GM18505 (cell line): ENCODE results near the gene RBMS1.

Source experiments
- ATAC-seq: cut with Tn5 transposase; IDR thresholded peaks from one replicate; pipeline ENCODE4 v1.9.1; 2021; ENCODE audit not compliant: unreplicated experiment
- POLR2A ChIP-seq: IDR thresholded peaks from 4 replicates; pipeline ENCODE4 v1.6.1; 2011; ENCODE audit warnings: borderline replicate concordance; ENCODE audit not compliant: insufficient read depth, insufficient read length; ENCODE audit errors: extremely low read depth

The RBMS1 gene

GRCh38 chr2:160493227-160494028 is at the start of gene RBMS1:
RBMS1 (minus strand) TSS chr2:160493807; CDS start chr2:160493363, 444 bp downstream.
- no peak for TF ChIP-seq POLR2A
- ATAC-seq: no peak

- no peak for TF ChIP-seq POLR2A
- ATAC-seq: no peak
These were observed 48.1 kb upstream of the RBMS1 start for GRCh38 chr2:160541745-160542144.

- no peak for ATAC-seq
- TF ChIP-seq POLR2A: no peak
These were observed 45.1 kb upstream of the RBMS1 start for GRCh38 chr2:160538559-160539355.

GRCh38 chr2:160538115-160538514 is 44.5 kb upstream of the RBMS1 start:
- no peak for TF ChIP-seq POLR2A
- no peak for ATAC-seq

GRCh38 chr2:160534996-160535395 is 41.4 kb upstream of the RBMS1 start:
- TF ChIP-seq POLR2A: no peak
- no peak for ATAC-seq

- TF ChIP-seq POLR2A: no peak
- no peak for ATAC-seq
These were observed 40.6 kb upstream of the RBMS1 start for GRCh38 chr2:160534249-160534648.

- ATAC-seq: no peak
- no peak for TF ChIP-seq POLR2A
These were observed 39.9 kb upstream of the RBMS1 start for GRCh38 chr2:160533482-160533881.

- TF ChIP-seq POLR2A: no peak
These were observed 38.8 kb upstream of the RBMS1 start for GRCh38 chr2:160532388-160532787.

GRCh38 chr2:160522951-160523710 is 29.5 kb upstream of the RBMS1 start:
- ATAC-seq: no peak
- TF ChIP-seq POLR2A: no peak

More at GRCh38 chr2:160532388-160532787, 38.8 kb upstream of the RBMS1 start:
- ATAC-seq: no peak

- no peak for ATAC-seq
- no peak for TF ChIP-seq POLR2A
These were observed 24.1 kb upstream of the RBMS1 start for GRCh38 chr2:160517731-160518130.

- TF ChIP-seq POLR2A: no peak
- no peak for ATAC-seq
These were observed 23.1 kb upstream of the RBMS1 start for GRCh38 chr2:160516547-160517365.

- no peak for TF ChIP-seq POLR2A
- no peak for ATAC-seq
These were observed 21.5 kb upstream of the RBMS1 start for GRCh38 chr2:160515120-160515519.
